Subcutaneous abdominal adipose tissue (tissue), 5 donors: Measurements from ENCODE around the gene PCDHB11.
"Not testable (repeated sequence)": the region's sequence is repeated elsewhere in the genome, so short reads cannot be mapped to it uniquely, and the experiment has no call there.

ENCODE experiments used
- H3K27ac ChIP-seq: one replicate; pipeline ENCODE4 v1.7.0; 2013; ENCODE audit warnings: low read depth, mild to moderate bottlenecking, inconsistent platforms, low read length, moderate library complexity
- H3K27me3 ChIP-seq, 5 donors: one replicate each; pipeline ENCODE4 v1.7.0; 2013; ENCODE audit warnings: low read length in 5 of 5, inconsistent platforms in 1 of 5; ENCODE audit not compliant: control insufficient read depth in 5 of 5, insufficient read depth in 4 of 5
- H3K36me3 ChIP-seq, 5 donors: one replicate each; pipeline ENCODE4 v1.7.0; 2013; ENCODE audit warnings: low read length in 5 of 5; ENCODE audit not compliant: control insufficient read depth in 5 of 5, insufficient read depth in 5 of 5
- H3K4me1 ChIP-seq, 5 donors: one replicate each; pipeline ENCODE4 v1.7.0; 2013; ENCODE audit warnings: low read length in 5 of 5, mild to moderate bottlenecking in 3 of 5, moderate library complexity in 1 of 5; ENCODE audit not compliant: control insufficient read depth in 5 of 5, insufficient read depth in 5 of 5
- H3K4me3 ChIP-seq, 5 donors: one replicate each; pipeline ENCODE4 v1.7.0; 2013; ENCODE audit warnings: low read length in 5 of 5, low read depth in 1 of 5
- H3K9ac ChIP-seq, 5 donors: one replicate each; pipeline ENCODE4 v1.7.0; 2013; ENCODE audit warnings: low read length in 5 of 5, mild to moderate bottlenecking in 4 of 5, moderate library complexity in 3 of 5
- H3K9me3 ChIP-seq, 5 donors: one replicate each; pipeline ENCODE4 v1.7.0; 2013; ENCODE audit warnings: low read length in 5 of 5; ENCODE audit not compliant: control insufficient read depth in 5 of 5
- donor health status: healthy.
- donor health status: healthy.
- donor health status: healthy.
- donor health status: healthy.
- donor health status: healthy.

Gene PCDHB11

DNA sequence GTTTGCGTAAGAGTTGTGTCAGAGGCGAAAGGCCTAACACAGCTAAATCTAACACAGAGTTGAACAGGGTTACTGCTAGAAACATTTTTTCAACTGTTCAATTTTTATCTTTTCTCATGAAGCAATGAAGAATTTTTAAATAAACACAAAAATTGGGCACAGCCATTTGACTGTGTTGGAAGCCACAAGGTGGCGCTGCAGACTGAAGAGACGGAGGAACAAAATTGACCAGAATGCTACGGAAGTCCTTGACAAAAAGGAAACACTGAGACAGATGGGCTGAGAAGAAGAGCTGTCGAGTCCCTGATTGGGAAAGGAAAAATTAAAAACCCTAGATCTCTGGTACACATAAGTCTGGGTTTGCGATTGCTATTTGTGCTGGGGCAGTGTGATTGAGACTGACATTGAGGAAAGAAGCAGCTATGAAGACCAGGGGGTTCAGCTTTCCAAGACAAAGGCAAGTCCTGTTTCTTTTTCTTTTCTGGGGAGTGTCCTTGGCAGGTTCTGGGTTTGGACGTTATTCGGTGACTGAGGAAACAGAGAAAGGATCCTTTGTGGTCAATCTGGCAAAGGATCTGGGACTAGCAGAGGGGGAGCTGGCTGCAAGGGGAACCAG lies 12.4 kb upstream of the PCDHB11 start, which contains the start of gene PCDHB9:
TSS of gene PCDHB9 (plus strand) at position 265 of the 616 bp plus-strand sequence. CDS start at position 423, 158 bp downstream.
- Histone ChIP-seq H3K9me3 (peaks cover 5 to 42% (median 19%) of the 10 kb centered on the region in 5 donors), H3K9ac (no peak within 1 kb of the TSS), H3K27ac (no peak within 1 kb of the TSS), H3K4me3 (peak within 1 kb of the TSS; percentile 15 to 53 (median 42)), H3K36me3 (no peaks in the 10 kb centered on the region), H3K4me1 (peaks cover 0 to 11% (median 4%) of the 10 kb centered on the region in 5 donors), H3K27me3 (peaks cover 0 to 6% (median 0%) of the 10 kb centered on the region in 5 donors)

DNA sequence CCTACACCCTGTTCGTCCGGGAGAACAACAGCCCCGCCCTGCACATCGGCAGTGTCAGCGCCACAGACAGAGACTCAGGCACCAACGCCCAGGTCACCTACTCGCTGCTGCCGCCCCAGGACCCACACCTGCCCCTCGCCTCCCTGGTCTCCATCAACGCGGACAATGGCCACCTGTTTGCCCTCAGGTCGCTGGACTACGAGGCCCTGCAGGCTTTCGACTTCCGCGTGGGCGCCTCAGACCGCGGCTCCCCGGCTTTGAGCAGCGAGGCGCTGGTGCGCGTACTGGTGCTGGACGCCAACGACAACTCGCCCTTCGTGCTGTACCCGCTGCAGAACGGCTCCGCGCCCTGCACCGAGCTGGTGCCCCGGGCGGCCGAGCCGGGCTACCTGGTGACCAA lies 10.7 kb upstream of the PCDHB11 start:
- H3K27ac ChIP-seq, H3K27me3 ChIP-seq, H3K9ac ChIP-seq, H3K4me1 ChIP-seq, H3K36me3 ChIP-seq: not testable (repeated sequence)
- peak overlapping the region in 2 of 5 donors; percentile 26 to 33 for H3K4me3 ChIP-seq
- peaks cover 11 to 43% (median 24%) of the 10 kb centered on the region in 5 donors for H3K9me3 ChIP-seq

DNA sequence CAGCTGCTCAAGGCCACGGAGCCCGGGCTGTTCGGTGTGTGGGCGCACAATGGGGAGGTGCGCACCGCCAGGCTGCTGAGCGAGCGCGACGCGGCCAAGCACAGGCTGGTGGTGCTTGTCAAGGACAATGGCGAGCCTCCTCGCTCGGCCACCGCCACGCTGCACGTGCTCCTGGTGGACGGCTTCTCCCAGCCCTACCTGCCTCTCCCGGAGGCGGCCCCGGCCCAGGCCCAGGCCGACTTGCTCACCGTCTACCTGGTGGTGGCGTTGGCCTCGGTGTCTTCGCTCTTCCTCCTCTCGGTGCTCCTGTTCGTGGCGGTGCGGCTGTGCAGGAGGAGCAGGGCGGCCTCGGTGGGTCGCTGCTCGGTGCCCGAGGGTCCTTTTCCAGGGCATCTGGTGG lies 10.3 kb upstream of the PCDHB11 start:
- not testable (repeated sequence) for H3K27ac ChIP-seq, H3K9ac ChIP-seq, H3K27me3 ChIP-seq, H3K4me3 ChIP-seq, H3K36me3 ChIP-seq, H3K4me1 ChIP-seq
- H3K9me3 ChIP-seq = peaks cover 11 to 42% (median 23%) of the 10 kb centered on the region in 5 donors

DNA sequence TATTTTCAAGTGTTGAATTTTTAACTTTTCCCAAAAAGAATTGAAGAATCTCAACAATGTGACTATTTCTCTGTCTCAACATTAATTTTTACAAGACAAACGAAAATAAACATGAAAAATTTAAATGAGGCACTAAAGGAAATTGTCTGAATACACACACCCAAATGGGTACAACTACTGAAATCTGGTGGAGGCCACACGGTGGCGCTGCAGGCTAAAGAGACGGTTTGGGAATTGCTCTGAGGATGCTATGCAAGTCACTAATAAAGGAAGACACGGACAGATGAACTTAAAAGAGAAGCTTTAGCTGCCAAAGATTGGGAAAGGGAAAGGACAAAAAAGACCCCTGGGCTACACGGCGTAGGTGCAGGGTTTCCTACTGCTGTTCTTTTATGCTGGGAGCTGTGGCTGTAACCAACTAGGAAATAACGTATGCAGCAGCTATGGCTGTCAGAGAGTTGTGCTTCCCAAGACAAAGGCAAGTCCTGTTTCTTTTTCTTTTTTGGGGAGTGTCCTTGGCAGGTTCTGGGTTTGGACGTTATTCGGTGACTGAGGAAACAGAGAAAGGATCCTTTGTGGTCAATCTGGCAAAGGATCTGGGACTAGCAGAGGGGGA lies 7.2 kb upstream of the PCDHB11 start, which contains the start of gene PCDHB10:
TSS of gene PCDHB10 (plus strand) at position 244 of the 616 bp plus-strand sequence. CDS start at position 444, 200 bp downstream.
- Histone ChIP-seq H3K36me3 (no peaks in the 10 kb centered on the region), H3K9me3 (peaks cover 19 to 45% (median 34%) of the 10 kb centered on the region in 5 donors), H3K27me3 (peaks cover 0 to 3% (median 0%) of the 10 kb centered on the region in 5 donors), H3K4me1 (peaks cover 0 to under 1% (median 0%) of the 10 kb centered on the region in 5 donors), H3K9ac (no peak within 1 kb of the TSS), H3K4me3 (peak within 1 kb of the TSS; percentile 8 to 40 (median 33)), H3K27ac (no peak within 1 kb of the TSS)

DNA sequence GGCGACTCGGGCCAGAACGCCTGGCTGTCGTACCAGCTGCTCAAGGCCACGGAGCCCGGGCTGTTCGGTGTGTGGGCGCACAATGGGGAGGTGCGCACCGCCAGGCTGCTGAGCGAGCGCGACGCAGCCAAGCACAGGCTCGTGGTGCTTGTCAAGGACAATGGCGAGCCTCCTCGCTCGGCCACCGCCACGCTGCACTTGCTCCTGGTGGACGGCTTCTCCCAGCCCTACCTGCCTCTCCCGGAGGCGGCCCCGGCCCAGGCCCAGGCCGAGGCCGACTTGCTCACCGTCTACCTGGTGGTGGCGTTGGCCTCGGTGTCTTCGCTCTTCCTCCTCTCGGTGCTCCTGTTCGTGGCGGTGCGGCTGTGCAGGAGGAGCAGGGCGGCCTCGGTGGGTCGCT lies 5.1 kb upstream of the PCDHB11 start:
- peaks cover 19 to 44% (median 38%) of the 10 kb centered on the region in 5 donors for H3K9me3 ChIP-seq
- not testable (repeated sequence) for H3K36me3 ChIP-seq

DNA sequence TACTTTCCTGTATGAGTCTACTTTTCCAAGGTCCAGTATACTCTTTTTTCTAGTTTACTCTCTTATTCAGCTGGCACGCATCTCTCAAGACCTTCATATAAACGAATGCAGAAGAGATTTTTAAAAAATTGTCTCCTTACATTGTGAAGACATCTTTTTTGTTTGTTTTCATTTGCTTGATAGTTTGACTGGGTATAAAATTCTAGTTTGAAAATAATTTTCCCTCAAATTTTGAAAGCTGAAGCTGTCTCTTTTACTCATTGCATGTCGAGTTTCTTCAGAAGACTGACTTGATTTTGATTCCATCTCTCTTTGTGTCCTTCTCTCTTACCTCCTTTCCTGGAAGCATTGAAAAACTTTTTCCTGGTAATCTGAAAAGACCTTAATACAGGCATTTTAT lies 3.1 kb upstream of the PCDHB11 start:
- H3K9ac ChIP-seq = no peak overlapping the region
- no peak overlapping the region for H3K27ac ChIP-seq
- H3K4me1 ChIP-seq = no peaks in the 10 kb centered on the region
- H3K27me3 ChIP-seq = peaks cover 0 to 4% (median 0%) of the 10 kb centered on the region in 5 donors
- no peak overlapping the region for H3K4me3 ChIP-seq
- peaks cover 32 to 57% (median 45%) of the 10 kb centered on the region in 5 donors for H3K9me3 ChIP-seq
- H3K36me3 ChIP-seq = peaks cover 0 to 3% (median 0%) of the 10 kb centered on the region in 5 donors

More for the DNA sequence above, 5.1 kb upstream of the PCDHB11 start:
- not testable (repeated sequence) for H3K9ac ChIP-seq, H3K27ac ChIP-seq, H3K27me3 ChIP-seq, H3K4me1 ChIP-seq, H3K4me3 ChIP-seq

DNA sequence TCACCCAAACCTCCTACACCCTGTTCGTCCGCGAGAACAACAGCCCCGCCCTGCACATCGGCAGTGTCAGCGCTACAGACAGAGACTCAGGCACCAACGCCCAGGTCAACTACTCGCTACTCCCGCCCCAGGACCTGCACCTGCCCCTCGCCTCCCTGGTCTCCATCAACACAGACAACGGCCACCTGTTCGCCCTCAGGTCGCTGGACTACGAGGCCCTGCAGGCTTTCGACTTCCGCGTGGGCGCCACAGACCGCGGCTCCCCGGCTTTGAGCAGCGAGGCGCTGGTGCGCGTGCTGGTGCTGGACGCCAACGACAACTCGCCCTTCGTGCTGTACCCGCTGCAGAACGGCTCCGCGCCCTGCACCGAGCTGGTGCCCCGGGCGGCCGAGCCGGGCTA lies 1.7 kb downstream of the PCDHB11 start:
- Histone ChIP-seq H3K9me3 (peaks cover 27 to 46% (median 32%) of the 10 kb centered on the region in 5 donors), H3K4me3 (peak overlapping the region in 2 of 5 donors; percentile 16 to 37)
- H3K27me3 ChIP-seq, H3K27ac ChIP-seq, H3K9ac ChIP-seq, H3K36me3 ChIP-seq, H3K4me1 ChIP-seq: not testable (repeated sequence)

DNA sequence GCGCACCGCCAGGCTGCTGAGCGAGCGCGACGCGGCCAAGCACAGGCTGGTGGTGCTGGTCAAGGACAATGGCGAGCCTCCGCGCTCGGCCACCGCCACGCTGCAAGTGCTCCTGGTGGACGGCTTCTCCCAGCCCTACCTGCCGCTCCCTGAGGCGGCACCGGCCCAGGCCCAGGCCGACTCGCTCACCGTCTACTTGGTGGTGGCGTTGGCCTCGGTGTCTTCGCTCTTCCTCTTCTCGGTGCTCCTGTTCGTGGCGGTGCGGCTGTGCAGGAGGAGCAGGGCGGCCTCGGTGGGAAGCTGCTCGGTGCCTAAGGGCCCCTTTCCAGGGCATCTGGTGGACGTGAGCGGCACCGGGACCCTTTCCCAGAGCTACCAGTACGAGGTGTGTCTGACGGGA lies 2.2 kb downstream of the PCDHB11 start:
- H3K4me3 ChIP-seq, H3K27me3 ChIP-seq, H3K4me1 ChIP-seq, H3K36me3 ChIP-seq, H3K27ac ChIP-seq, H3K9ac ChIP-seq: not testable (repeated sequence)
- H3K9me3 ChIP-seq = peaks cover 22 to 41% (median 29%) of the 10 kb centered on the region in 5 donors

DNA sequence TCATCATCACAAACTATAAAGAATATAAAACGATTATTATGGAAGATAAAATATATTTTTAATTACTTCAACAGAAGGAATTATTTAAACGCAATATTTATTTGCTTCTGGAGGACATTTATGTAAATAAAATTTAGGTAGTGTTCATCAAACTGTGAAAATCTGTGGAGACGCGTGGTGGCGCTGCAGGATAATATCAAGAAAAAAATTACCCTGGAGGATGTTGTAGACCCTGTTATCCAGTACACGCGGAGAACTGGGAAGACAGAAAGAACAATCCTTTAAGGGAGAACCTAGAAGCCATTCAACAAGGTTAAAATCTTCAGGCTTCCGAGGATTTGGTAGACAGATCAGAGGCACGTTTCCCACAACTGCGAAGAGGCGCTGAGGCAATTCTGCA lies 9.1 kb downstream of the PCDHB11 start, which contains the start of gene PCDHB12:
TSS of gene PCDHB12 (plus strand) at position 242 of the 400 bp plus-strand sequence. CDS start 189 bp downstream, outside the sequence.
- no peak within 1 kb of the TSS for H3K9ac ChIP-seq
- H3K9me3 ChIP-seq = peaks cover 7 to 45% (median 18%) of the 10 kb centered on the region in 5 donors
- no peaks in the 10 kb centered on the region for H3K27me3 ChIP-seq
- H3K27ac ChIP-seq = no peak within 1 kb of the TSS
- peaks cover 0 to 7% (median 0%) of the 10 kb centered on the region in 5 donors for H3K4me1 ChIP-seq
- no peaks in the 10 kb centered on the region for H3K36me3 ChIP-seq
- peak within 1 kb of the TSS; percentile 29 to 53 (median 44) for H3K4me3 ChIP-seq

DNA sequence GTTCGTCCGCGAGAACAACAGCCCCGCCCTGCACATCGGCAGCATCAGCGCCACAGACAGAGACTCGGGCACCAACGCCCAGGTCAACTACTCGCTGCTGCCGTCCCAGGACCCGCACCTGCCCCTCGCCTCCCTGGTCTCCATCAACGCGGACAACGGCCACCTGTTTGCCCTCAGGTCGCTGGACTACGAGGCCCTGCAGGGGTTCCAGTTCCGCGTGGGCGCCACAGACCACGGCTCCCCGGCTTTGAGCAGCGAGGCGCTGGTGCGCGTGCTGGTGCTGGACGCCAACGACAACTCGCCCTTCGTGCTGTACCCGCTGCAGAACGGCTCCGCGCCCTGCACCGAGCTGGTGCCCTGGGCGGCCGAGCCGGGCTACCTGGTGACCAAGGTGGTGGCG lies 10.9 kb downstream of the PCDHB11 start:
- not testable (repeated sequence) for H3K36me3 ChIP-seq, H3K27me3 ChIP-seq, H3K9ac ChIP-seq, H3K27ac ChIP-seq, H3K4me1 ChIP-seq
- peaks cover 11 to 49% (median 26%) of the 10 kb centered on the region in 5 donors for H3K9me3 ChIP-seq
- peak overlapping the region in 1 of 5 donors; percentile 22 for H3K4me3 ChIP-seq
